HG02943 (cell line): ENCODE data around the gene ST6GALNAC2.

Experiments used
- ATAC-seq: cut with Tn5 transposase; IDR thresholded peaks from one replicate; pipeline ENCODE4 v1.9.1; 2021; ENCODE audit warnings: mild to moderate bottlenecking, low read depth, moderate library complexity; ENCODE audit not compliant: unreplicated experiment

ST6GALNAC2 gene

GRCh38 chr17:76558198-76559095 is 27.2 kb downstream of the ST6GALNAC2 start:
- ATAC-seq = no peak

GRCh38 chr17:76557368-76558197 is 28.1 kb downstream of the ST6GALNAC2 start:
- ATAC-seq = peak; percentile 87

- no peak for ATAC-seq
These were observed 28.8 kb downstream of the ST6GALNAC2 start for GRCh38 chr17:76556765-76557367.

GRCh38 chr17:76554131-76554530 is 31.5 kb downstream of the ST6GALNAC2 start:
- ATAC-seq = no peak

- no peak for ATAC-seq
These were observed 32.3 kb downstream of the ST6GALNAC2 start for GRCh38 chr17:76553178-76553908.

GRCh38 chr17:76551685-76552084 is 34.0 kb downstream of the ST6GALNAC2 start:
- ATAC-seq = no peak

- no peak for ATAC-seq
These were observed 34.7 kb downstream of the ST6GALNAC2 start for GRCh38 chr17:76550712-76551615.

GRCh38 chr17:76549539-76549938 is 36.1 kb downstream of the ST6GALNAC2 start:
- no peak for ATAC-seq

- ATAC-seq = no peak
These were observed 36.5 kb downstream of the ST6GALNAC2 start for GRCh38 chr17:76549215-76549518.

- ATAC-seq = no peak
These were observed 37.1 kb downstream of the ST6GALNAC2 start for GRCh38 chr17:76548378-76549214.

GRCh38 chr17:76547642-76548202 is 37.9 kb downstream of the ST6GALNAC2 start:
- ATAC-seq = no peak

GRCh38 chr17:76547183-76547641 is 38.4 kb downstream of the ST6GALNAC2 start:
- ATAC-seq = no peak

- ATAC-seq = no peak
These were observed 39.0 kb downstream of the ST6GALNAC2 start for GRCh38 chr17:76546556-76547182.

- ATAC-seq = no peak
These were observed 39.6 kb downstream of the ST6GALNAC2 start for GRCh38 chr17:76545918-76546555.

GRCh38 chr17:76544546-76545365 is 40.9 kb downstream of the ST6GALNAC2 start:
- ATAC-seq = no peak

- no peak for ATAC-seq
These were observed 41.7 kb downstream of the ST6GALNAC2 start for GRCh38 chr17:76543826-76544545.
